ENCODE data around the gene ANGEL1.

DNA sequence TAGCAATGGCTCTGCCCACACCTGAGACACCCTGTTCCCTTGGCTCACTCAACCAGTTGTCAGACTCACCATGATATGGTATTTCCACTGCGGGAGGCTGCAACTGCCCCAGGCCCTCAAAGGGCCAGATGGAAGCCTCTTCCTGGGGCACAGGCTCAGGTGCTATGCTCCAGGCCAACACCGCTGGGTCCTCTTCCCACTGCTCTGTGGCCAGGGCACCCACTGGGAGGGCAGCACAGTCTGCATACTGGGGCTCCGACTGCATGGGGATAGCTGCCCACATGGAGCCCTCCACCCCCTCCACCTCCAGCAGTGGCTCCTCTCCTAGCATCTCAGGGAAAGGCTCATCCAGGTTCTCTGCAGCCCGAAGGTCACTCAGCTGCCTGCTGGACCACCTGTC is 3.7 kb downstream of the ANGEL1 start:
- TF ChIP-seq, protein P1, sequence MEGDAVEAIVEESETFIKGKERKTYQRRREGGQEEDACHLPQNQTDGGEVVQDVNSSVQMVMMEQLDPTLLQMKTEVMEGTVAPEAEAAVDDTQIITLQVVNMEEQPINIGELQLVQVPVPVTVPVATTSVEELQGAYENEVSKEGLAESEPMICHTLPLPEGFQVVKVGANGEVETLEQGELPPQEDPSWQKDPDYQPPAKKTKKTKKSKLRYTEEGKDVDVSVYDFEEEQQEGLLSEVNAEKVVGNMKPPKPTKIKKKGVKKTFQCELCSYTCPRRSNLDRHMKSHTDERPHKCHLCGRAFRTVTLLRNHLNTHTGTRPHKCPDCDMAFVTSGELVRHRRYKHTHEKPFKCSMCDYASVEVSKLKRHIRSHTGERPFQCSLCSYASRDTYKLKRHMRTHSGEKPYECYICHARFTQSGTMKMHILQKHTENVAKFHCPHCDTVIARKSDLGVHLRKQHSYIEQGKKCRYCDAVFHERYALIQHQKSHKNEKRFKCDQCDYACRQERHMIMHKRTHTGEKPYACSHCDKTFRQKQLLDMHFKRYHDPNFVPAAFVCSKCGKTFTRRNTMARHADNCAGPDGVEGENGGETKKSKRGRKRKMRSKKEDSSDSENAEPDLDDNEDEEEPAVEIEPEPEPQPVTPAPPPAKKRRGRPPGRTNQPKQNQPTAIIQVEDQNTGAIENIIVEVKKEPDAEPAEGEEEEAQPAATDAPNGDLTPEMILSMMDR (conservative IDR thresholded peaks at IDR 0.05 in 1 of 2, IDR thresholded peaks at IDR 0.05 in 1 of 2; ENCODE audit: low read depth in 1 of 2, low read length in 2 of 2): no peak
- TF ChIP-seq EZH2 (IDR thresholded peaks at IDR 0.05; ENCODE audit: low read length, missing control alignments): no peak
